Measurements from ENCODE around the gene PTP4A2.

The PTP4A2 gene

DNA sequence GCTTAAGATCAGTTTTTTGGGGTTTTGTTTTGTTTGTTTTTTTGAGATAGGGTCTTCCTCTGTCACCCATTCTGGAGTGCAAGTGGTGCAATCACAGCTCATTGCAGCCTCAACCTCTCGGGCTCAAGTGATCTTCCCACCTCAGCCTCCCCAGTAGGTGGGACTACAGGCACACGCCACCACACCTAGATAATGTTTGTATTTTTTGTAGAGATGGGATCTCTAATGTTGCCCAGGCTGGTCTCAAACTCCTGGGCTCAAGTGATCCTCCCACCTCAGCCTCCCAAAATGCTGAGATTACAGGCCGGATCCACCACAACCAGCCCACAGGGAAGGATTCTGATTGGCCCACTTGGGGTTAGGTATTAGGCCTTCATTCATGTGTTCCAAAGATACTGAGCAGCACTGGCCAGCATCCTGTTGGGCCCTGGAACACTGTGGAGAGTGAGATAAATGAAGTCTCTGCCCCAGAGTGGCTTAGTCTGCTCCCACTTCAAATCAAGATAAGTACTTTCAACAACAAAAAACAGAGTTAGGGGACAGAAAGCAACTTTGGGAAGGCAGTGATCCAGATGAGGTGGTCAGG lies 54.7 kb downstream of the PTP4A2 start:
- DNase-seq = no peak

DNA sequence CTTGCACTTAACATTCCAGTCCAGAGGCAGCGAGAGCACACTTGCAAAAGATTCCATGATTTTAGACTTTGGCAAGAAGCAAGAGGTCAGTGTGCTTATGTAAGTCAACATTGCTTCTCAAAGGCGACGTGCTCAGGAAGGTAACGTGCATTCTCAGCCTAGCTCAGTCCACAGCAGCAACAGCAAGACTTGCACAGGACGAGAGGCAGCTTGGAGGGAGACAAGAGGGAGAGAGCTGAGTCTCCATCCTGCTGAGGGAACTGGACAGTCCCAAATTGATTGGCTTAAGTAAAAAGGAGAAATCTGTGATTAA lies 56.5 kb downstream of the PTP4A2 start:
- DNase-seq = no peak

DNA sequence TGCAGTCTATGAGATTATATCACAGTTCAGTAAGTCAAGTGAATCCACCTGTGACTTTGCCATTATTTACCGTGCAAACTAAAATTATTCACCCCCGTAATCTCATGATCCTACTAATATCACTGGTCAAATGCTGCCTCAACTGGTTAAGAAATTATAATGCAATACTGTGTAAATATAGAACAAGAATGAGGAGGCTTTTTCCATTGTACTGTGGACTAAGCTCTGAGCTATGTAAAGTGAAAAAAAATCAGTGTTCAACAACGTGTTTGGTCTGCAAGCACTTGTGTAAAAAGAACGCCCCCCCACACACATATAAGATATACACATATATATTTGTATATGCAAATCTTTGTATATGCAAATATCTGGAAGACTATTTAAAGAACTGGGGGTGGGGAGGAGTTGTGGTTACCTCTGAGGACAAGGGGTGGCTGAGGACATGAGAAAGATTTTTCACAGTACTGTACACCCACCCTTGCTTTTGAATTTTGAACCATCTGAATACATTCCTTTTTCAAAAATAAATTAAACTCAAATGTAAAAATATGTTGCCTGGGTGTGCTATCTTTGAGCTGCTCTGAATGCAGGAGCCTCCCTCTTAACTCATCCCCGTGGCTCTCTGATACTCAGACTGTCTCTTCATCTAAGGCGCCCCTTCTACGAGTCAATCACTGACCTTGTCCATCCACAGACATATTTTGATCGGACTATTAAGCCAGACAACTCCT lies 57.0 kb downstream of the PTP4A2 start:
- no peak for DNase-seq

- DNase-seq = no peak
These were observed 58.1 kb downstream of the PTP4A2 start for GRCh38 chr1:31879981-31880608.

GRCh38 chr1:31878058-31878457 lies 60.1 kb downstream of the PTP4A2 start:
- DNase-seq = no peak

DNA sequence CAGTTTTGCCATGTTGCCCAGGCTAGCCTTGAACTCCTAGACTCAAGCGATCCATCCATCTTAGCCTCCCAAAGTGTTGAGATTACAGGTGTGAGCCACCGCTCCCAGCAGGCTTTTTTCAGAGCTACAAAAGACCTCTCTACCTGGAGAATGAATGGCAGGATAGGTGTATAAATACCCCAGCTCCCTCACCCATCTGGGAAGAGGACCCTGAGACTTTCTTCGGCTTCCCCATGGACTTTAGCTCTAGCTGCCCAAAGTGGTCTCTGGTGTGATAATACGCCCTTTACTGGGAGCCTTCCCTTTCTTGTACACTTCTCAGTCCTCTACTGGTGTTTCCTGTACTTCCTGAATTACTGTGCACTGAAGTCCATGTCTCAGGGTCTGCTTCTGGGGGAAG lies 60.6 kb downstream of the PTP4A2 start:
- no peak for DNase-seq

DNA sequence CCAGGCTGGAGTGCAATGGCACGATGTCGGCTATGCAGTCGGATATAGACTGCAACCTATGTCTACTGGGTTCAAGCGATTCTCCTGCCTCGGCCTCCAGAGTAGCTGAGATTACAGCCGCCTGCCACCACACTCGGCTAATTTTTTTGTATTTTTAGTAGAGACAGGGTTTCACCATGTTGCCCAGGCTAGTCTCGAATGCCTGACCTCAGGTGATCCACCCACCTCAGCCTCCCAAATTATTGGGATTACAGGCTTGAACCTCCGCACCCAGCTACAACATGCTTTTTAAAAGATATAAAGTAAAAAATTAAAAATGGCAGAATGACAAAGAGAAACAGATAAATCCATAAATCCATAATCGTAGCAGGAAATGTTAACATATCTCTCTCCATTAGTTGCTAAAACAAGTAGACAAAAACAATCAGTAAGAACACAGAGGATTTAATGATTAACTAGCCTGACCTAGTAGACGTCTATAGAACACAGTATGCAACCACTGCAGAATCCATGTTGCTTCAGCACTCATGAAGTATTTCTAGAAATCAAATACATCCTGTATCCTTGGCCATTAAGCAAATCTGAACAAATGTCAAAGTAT lies 62.4 kb downstream of the PTP4A2 start:
- DNase-seq = no peak

GRCh38 chr1:31874942-31875341 lies 63.2 kb downstream of the PTP4A2 start:
- no peak for DNase-seq

DNA sequence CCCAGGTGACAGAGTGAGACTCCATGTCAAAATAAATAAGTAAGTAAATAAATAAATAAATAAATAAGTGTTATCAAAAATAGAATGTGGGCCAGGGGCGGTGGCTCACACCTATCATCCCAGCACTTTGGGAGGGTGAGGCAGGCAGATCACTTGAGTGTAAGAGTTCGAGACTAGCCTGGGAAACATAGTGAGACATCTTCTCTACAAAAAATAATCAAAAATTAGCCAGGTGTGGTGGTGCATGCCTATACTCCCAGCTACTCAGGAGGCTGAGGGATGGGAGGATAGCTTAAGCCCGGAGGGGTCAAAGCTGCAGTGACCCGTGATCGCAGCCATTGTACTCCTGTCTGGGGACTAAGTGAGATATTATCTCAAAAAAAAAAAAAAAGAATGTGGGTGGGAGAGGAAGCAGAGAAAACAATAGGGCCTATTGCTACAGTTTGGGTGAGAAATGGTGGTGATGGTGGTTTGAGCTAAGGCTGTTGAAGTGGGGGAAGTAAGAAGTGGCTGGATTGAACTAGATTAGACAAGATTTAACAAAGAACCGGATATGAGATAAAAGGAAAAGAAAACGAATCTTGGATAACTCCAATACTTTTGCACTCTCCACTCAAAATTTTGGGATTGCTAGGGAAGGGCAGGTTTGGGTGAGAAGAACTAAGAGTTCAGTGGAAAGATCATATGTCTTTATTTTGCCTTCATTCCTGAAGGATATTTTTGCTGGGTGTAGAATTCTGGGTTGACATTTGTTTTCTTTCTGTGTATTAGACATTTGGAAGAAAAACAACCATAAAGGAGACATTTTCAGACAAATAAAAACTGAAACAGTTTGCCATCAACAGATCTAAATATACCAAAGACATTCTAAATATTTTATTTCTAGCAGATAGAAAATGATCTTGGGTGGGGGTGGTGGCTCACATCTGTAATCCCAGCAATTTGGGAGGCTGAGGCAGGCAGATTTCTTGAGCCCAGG lies 65.2 kb downstream of the PTP4A2 start:
- DNase-seq = no peak

GRCh38 chr1:31871703-31872102 lies 66.5 kb downstream of the PTP4A2 start:
- DNase-seq = no peak

GRCh38 chr1:31870086-31870736 lies 68.0 kb downstream of the PTP4A2 start:
- DNase-seq = no peak

GRCh38 chr1:31869449-31869848 lies 68.7 kb downstream of the PTP4A2 start:
- no peak for DNase-seq

- no peak for DNase-seq
These were observed 69.3 kb downstream of the PTP4A2 start for GRCh38 chr1:31868862-31869261.

GRCh38 chr1:31867546-31867945 lies 70.6 kb downstream of the PTP4A2 start:
- DNase-seq = no peak

DNA sequence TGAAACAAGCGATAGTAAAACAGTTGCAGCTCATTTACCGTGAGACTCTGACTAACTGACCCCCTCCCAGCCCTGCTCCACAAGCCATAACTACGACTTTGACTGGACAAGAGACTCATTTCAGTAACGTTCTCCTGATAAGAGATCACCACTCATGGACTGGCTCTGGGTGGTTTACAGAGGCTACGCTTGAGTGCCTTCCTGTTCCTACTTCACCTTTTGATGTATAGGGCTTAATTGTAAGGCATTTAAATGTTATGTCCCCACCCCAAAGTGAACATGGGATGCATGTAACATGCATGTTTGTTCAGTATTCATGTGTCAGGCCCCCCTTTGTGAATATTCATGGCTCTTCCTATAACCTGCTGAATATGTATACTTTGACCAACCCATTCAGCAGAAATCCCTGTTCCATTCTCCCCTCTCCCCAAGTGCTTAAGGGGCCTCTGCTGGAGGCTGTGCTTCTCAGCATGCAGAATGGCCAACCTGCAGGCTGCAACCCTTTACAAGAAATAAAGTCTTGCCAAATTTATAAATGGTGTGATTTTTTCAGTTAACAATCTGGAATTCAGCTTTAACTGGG lies 71.6 kb downstream of the PTP4A2 start:
- no peak for DNase-seq

DNA sequence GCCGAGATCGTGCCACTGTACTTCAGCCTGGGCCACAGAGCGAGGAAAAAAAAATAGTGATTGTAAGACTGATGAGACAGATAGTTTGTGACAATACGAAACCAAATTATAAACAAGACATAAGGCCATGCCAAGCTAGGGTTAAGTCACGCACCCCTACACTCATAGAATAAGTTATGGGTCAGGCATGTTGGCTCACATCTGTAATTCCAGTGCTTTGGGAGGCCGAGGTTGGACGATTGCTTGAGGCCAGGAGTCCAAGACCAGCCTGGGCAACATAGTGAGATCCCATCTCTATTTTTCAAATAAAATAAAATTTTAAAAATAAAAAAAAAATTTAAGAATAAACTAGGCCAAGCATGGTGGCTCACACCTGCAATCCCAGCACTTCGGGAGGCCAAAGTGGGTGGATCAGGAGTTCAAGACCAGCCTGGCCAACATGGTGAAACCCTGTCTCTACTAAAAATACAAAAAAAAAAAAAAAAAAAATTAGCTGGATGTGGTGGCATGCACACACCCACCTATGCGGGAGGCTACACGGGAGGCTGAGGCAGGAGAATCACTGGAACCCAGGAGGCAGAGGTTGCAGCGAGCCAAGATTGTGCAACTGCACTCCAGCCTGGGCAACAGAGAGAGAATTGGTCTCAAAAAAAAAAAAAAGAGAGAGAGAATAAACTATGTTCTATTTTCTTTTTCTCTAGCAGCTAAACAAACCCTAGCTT lies 72.3 kb downstream of the PTP4A2 start:
- no peak for DNase-seq

- DNase-seq = no peak
These were observed 76.1 kb downstream of the PTP4A2 start for GRCh38 chr1:31862071-31862470.

DNA sequence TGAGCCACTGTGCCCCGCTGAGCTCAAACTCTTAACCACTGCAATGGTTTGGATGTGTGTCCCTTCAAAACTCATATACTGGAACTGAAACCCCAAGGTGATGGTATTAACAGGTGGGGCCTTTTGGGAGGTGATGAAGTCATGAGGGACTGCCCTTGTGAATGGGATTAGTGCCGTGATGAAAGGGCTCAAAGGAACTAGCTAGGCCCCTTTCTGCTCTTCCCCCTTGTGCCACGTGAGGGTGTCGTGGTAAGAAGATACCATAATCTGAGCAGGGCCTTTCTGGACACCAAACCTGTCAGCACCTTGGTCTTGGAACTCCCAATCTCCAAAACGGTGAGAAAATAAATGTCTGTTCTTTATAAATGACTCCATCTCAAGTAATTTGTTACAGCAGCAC lies 76.8 kb downstream of the PTP4A2 start:
- DNase-seq = no peak

GRCh38 chr1:31860581-31860980 lies 77.6 kb downstream of the PTP4A2 start:
- no peak for DNase-seq

GRCh38 chr1:31859719-31860118 lies 78.4 kb downstream of the PTP4A2 start:
- DNase-seq = no peak

DNA sequence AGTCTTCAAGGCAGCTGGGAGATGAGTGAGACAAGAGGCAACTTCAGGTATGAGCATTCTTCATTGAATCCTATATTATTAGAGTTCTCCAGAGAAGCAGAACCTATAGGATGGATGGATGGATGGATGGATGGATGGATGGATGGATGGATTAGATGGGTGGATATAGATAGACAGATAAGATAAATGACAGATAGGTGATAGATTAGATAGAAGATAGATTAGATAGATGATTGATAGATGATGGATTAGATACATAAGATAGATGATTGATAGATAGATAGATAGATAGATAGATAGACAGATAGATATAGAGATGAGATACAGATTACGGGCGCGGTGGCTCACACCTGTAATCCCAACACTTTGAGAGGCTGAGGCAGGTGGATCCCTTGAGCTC lies 79.1 kb downstream of the PTP4A2 start:
- no peak for DNase-seq
